T-helper 1 cell (primary cell): ENCODE measurements around the gene VPS41.

ENCODE experiments used
- DNase-seq, 5 donors: peaks; one replicate each; pipeline ENCODE4 v3.0.0-alpha.2; 2012 to 2020

The VPS41 gene

GRCh38 chr7:38905056-38905759 is 3.8 kb downstream of the VPS41 start:
- DNase-seq, result no peak

DNA sequence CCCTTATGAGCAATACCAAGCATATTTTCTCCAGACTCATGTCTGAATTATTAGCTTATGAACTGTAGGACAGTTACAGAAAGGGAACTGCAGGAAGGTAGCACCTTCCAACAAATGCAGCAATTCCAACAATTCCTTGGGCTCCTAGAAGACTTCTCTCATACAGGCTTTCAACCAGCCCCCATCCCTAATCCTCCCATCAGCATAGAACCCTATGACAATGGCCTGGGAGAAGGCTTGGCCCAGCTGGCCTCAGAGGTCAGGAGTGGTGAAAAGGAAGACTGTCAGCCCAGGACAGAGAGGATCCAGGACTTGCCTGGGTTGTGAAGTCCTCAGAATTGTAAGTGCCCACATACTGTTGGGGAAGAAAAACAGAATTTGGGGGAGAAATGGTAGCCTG is 5.9 kb downstream of the VPS41 start:
- no peak for DNase-seq

DNA sequence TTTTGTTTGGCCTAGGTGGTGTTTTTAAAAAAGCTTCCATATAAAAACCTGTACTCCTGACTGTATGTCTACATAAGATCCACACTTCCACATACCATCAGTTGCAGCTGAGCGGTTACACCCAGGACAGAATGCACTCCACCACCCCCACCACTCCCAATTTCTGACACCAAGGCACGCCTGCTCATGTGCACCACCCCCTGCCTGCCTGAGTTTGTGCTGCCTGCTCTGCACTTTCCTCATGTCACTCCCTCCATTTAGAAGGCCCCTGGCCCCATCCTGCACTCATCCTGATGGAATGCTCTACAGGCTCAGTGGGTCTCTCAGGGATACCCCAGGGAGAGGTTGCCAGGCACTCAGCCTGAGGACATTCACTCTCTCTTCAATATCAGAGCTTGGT is 6.5 kb downstream of the VPS41 start:
- DNase-seq, result no peak

- no peak for DNase-seq
Observed at GRCh38 chr7:38893061-38893460, 15.9 kb downstream of the VPS41 start.

DNA sequence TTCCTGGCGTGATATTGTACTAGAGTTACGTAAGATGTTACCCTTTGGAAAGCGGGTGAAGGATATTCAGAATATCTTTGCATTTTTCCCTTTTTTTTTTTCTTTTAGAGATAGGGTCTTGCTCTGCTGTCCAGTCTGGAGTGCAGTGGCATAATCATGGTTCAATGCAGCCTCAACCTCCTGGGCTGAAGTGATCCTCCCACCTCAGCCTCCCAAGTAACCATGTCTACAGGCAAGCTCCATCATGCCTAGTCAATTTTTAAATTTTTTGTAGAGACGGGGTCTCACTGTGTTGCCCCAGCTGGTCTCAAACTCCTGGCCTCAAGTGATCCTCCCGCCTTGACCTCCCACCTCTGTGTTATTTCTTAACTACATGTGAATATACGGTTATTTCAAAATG is 18.4 kb downstream of the VPS41 start:
- no peak for DNase-seq

- no peak for DNase-seq
Observed at GRCh38 chr7:38889872-38890432, 19.0 kb downstream of the VPS41 start.

DNA sequence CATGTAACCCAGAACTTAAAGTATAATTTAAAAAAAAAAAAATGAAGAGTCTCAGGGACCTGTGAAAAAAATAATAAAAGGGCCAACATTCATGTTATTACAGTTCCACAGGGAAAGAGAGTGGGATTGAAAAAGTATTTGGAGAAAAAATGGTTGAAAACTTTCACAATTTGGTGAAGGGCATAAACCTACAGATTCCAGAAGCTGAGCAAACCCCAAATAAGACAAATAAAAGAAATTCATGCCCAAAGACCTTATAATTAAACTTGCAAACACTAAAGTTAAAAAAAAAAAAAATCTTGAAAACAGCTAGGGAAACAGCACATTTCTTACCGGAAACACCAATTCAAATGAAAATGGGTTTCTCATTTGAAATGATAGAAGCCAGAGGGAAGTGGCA is 19.9 kb downstream of the VPS41 start:
- DNase-seq, result no peak

GRCh38 chr7:38886265-38886664 is 22.7 kb downstream of the VPS41 start:
- no peak for DNase-seq

DNA sequence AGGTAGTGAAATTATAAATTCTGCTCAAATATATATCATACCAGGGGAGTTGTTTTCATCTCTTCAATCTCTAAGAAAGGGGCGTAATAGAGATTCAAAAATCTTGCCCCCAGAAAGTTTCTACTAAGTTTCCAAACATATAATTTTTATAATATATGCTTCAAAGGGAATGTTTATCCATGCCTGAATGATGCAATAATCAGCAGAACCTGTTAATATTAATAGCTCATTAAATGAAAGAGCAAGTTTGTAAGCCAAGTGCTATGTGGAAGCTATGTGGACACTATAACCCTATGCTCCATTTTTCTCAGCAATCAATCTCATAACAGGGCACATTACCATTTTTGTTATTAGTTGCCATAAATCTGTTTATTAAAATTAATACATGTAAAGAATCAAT is 25.3 kb downstream of the VPS41 start:
- DNase-seq, result no peak

- no peak for DNase-seq
Observed at GRCh38 chr7:38881947-38882684, 26.9 kb downstream of the VPS41 start.

DNA sequence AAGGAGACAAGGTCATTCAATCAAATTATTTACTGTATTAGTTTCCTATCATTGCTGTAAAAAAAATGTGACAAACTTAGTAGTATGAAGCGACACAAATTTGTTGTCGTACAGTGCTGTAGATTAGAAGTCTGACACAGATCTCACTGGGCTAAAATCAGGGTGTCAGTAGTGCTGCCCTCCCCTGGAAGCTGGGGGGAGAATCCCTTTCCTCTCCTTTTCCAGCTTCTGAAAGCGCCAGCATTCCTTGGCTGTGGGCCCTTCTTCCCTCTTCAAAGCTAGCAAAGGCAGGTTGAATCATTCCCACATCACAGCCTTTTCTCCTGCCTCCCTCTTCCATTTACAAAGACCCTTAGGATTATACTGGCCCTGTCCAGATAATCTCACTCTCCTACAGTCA is 28.0 kb downstream of the VPS41 start:
- DNase-seq, result no peak

GRCh38 chr7:38880454-38880853 is 28.5 kb downstream of the VPS41 start:
- DNase-seq, result no peak

- DNase-seq, result no peak
Observed at GRCh38 chr7:38880035-38880434, 29.0 kb downstream of the VPS41 start.

DNA sequence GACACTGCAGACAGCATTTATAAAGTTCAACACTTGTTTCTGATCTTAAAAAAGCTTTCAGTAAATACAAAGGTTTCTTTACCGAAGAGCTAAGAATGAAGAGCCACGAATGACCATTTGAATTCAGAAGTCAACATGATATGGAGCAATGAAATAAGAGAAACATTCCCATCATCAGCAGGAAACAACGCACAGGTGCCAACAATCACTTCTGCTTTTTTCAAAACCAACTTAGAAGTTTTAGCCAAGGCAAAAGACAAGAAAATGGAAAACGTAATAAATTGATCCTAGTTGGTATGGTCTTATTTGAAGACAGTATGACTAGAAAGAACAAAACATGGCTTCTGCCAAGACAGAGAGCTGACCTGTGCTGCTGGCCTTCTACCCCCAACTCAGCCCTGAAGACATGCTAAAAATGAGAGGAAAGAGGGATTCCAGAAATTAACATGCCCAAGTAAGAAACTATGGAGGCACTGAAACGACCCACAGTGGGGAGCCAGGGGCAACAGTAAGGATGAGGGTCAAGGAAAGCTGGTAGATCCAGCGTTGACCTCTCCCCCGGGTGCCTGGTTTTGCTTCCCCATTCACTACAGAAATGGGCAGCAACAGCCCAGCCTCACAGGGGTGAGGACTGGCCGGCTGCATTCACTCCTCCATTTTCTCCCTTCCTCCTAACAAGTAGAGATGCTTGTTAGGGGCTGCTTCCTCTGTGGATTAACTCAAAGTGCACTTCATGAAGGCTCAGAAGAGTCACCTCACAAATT is 30.1 kb downstream of the VPS41 start:
- no peak for DNase-seq

GRCh38 chr7:38873433-38873832 is 35.6 kb downstream of the VPS41 start:
- DNase-seq, result no peak

DNA sequence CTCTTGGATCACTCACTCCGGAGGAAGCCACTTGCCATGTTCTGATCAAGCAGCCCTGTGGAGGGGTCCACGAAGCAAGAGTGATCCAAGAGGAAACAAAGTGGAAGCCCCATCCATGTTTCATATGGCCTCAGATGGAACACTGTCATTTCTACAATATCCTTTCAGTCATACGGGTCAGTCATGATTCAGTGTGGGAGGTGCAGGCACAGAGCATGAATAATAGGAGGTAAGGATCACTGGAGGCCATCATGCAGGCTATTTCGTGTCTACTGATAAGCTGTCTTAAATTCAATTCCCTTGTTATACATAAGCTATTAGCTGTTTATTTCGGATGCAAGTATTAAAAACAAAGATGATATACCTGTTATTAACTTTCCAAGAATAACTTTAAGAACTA is 36.8 kb downstream of the VPS41 start:
- DNase-seq, result no peak

- no peak for DNase-seq
Observed at GRCh38 chr7:38870147-38870546, 38.8 kb downstream of the VPS41 start.

GRCh38 chr7:38863601-38864291 is 45.2 kb downstream of the VPS41 start:
- DNase-seq, result no peak

- DNase-seq, result no peak
Observed at GRCh38 chr7:38862666-38863065, 46.3 kb downstream of the VPS41 start.

DNA sequence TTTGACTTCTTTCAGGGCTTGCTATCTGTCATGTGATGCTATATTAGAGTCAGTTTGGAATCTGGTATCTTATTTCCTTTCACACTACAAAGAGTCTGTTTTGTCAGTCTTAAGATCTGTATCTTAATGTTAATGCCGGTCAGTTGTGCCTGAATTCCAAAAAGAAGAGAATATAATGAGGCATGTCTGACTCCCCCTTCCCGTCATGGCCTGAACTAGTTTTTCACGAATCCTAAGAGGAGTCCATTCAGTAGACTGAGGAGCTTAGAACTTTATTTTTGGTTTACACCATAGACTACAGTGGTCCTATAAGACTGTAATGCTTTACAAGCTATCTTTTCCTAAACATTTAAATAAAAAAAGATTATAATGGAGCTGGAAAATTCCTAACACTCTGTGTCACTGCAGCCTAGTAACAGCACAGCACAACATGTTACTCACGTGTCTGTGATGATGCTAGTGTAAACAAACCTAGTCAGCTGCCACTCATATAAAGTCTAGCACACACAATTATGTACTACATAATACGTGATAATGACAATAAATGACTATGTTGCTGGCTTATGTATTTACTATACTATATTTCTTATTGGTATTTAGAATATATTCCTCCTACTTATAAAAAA is 50.6 kb downstream of the VPS41 start:
- no peak for DNase-seq

- no peak for DNase-seq
Observed at GRCh38 chr7:38855867-38856266, 53.1 kb downstream of the VPS41 start.

DNA sequence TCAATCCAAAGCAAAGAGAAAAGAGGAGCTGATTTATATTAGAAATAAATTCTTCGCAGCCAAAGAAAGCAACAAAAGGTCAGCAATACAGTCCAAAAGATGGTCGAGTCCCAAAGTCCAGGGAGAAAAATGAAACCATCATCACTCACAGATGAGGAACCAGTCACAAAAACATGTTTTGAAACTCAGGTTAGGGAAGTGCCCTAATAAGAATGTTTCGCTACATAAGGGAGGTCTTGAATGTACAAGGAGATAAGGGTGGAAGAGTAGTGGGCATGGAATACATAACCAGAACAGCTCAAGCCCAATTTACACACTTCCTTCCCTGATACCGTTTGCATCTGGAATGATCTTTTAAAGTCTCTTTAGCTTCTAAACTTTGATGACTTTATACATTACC is 53.6 kb downstream of the VPS41 start:
- DNase-seq, result no peak
